MCF 10A (cell line): Measurements from ENCODE around the gene ABCF2. TPM values are rescaled to one million over a fixed set of nuclear protein-coding genes. Genes with fewer than 3 reads are reported as not detected.

Experiments used
- BruUV-seq: library from RNA; stranded (reverse); fragments of 400-500 nt; replicated peaks from 2 replicates; lab custom pipeline; 2021; lab: Mats Ljungman, UMichigan
- CTCF ChIA-PET: fragments of 300-600 bp; sonication (Branson Sonifier 250); formaldehyde crosslinking; extraction: SDS; loops from one replicate; lab custom pipeline; 2021; ENCODE audit warnings: antibody characterized with exemption, inconsistent platforms; lab: Yijun Ruan, JAX
- POLR2A ChIA-PET: fragments of 300-600, 350-650 bp; sonication (Branson Sonifier 250); formaldehyde crosslinking; extraction: SDS; loops from one replicate; lab custom pipeline; 2020; ENCODE audit warnings: antibody characterized with exemption, inconsistent platforms; lab: Yijun Ruan, JAX
- DNase-seq: peaks from one replicate; pipeline ENCODE4 v3.0.0-alpha.2; 2018; ENCODE audit not compliant: unreplicated experiment
- H3K27ac Mint-ChIP-seq: one replicate; pipeline ENCODE4 v1.8.0; 2022; ENCODE audit warnings: mild to moderate bottlenecking, low read depth, mixed read lengths; ENCODE audit not compliant: unreplicated experiment
- H3K27me3 Mint-ChIP-seq: one replicate; pipeline ENCODE4 v1.8.0; 2022; ENCODE audit warnings: mixed read lengths; ENCODE audit not compliant: insufficient read depth, unreplicated experiment
- H3K36me3 Mint-ChIP-seq: one replicate; pipeline ENCODE4 v1.8.0; 2022; ENCODE audit warnings: mild to moderate bottlenecking, moderate library complexity, mixed read lengths; ENCODE audit not compliant: insufficient read depth, unreplicated experiment
- H3K4me1 Mint-ChIP-seq: one replicate; pipeline ENCODE4 v1.8.0; 2022; ENCODE audit warnings: mixed read lengths; ENCODE audit not compliant: insufficient read depth, unreplicated experiment
- H3K4me3 Mint-ChIP-seq: one replicate; pipeline ENCODE4 v1.8.0; 2022; ENCODE audit warnings: mild to moderate bottlenecking, moderate library complexity, mixed read lengths; ENCODE audit not compliant: unreplicated experiment
- H3K9me3 Mint-ChIP-seq: one replicate; pipeline ENCODE4 v1.8.0; 2022; ENCODE audit warnings: mixed read lengths; ENCODE audit not compliant: unreplicated experiment
- CTCF ChIP-seq: fragments of 200-600 bp; IDR thresholded peaks from one replicate; pipeline ENCODE4 v1.8.0; 2022; ENCODE audit warnings: antibody characterized with exemption, mild to moderate bottlenecking; ENCODE audit not compliant: unreplicated experiment
- intact Hi-C: fragments of 100-400 bp; cut with micrococcal nuclease; formaldehyde crosslinking; loops from 2 replicates; pipeline ENCODE4 v1.14.1; 2022
- total RNA-seq: library from RNA; stranded (reverse); gene quantifications from 2 replicates; pipeline ENCODE4 v1.2.3, GENCODE V29; 2022

Gene ABCF2
- total RNA-seq, 1 experiment from 2014 or later: 72.4 TPM

GRCh38 chr7:151240536-151240935, 13.5 kb upstream of the ABCF2 start:
- CTCF ChIA-PET: no interaction called here
- DNase-seq: no peak
- Mint-ChIP-seq H3K27ac (no peak overlapping the region), H3K9me3 (no peaks in the 10 kb centered on the region), H3K4me3 (no peak overlapping the region), H3K27me3 (no peaks in the 10 kb centered on the region), H3K4me1 (no peaks in the 10 kb centered on the region), H3K36me3 (peaks cover 42% of the 10 kb centered on the region)
- intact Hi-C loops: no loop called here
- POLR2A ChIA-PET: interaction anchor here (0.6 kb wide), 1 partner anchor 94 kb away, joined by 3 read pairs; no protein-coding TSS in a partner anchor
- no TSS peak for BruUV-seq
- no peak for TF ChIP-seq CTCF

GRCh38 chr7:151239837-151240459, 12.9 kb upstream of the ABCF2 start:
- H3K4me3 Mint-ChIP-seq: no peak overlapping the region
- intact Hi-C loops: no loop called here
- H3K27me3 Mint-ChIP-seq: no peaks in the 10 kb centered on the region
- POLR2A ChIA-PET: interaction anchor here (0.6 kb wide), 1 partner anchor 93 kb away, joined by 3 read pairs; no protein-coding TSS in a partner anchor
- DNase-seq: no peak
- H3K9me3 Mint-ChIP-seq: no peaks in the 10 kb centered on the region
- H3K27ac Mint-ChIP-seq: no peak overlapping the region
- CTCF ChIA-PET: interaction anchor here (1.6 kb wide), 1 partner anchor 116 kb away, joined by 3 read pairs; no protein-coding TSS in a partner anchor
- TF ChIP-seq CTCF: no peak
- BruUV-seq: no TSS peak
- H3K4me1 Mint-ChIP-seq: no peaks in the 10 kb centered on the region
- peaks cover 47% of the 10 kb centered on the region for H3K36me3 Mint-ChIP-seq

GRCh38 chr7:151238924-151239836, 12.2 kb upstream of the ABCF2 start:
- intact Hi-C loops: no loop called here
- H3K36me3 Mint-ChIP-seq: peaks cover 53% of the 10 kb centered on the region
- H3K4me1 Mint-ChIP-seq: no peaks in the 10 kb centered on the region
- BruUV-seq: no TSS peak
- no peak overlapping the region for H3K27ac Mint-ChIP-seq
- no peak for TF ChIP-seq CTCF
- no peak overlapping the region for H3K4me3 Mint-ChIP-seq
- H3K9me3 Mint-ChIP-seq: no peaks in the 10 kb centered on the region
- DNase-seq: no peak
- no peaks in the 10 kb centered on the region for H3K27me3 Mint-ChIP-seq
- ChIA-PET CTCF (interaction anchor here (0.6 to 1.6 kb wide), 2 partner anchors 115 to 123 kb away, joined by 3 read pairs; no protein-coding TSS in a partner anchor), POLR2A (interaction anchor here (1.1 kb wide), 1 partner anchor 12 kb away, joined by 3 read pairs; the partner anchor contains the start of gene ABCF2)
